ENCODE measurements around the gene ANKS6.
A peak's percentile ranks its signal among the peaks of the same experiment; 100 is the strongest.

Gene ANKS6

GRCh38 chr9:98837516-98837915 is 41.2 kb upstream of the ANKS6 start:
- no peak for TF ChIP-seq CTCF (conservative IDR thresholded peaks at IDR 0.05; ENCODE audit: control insufficient read depth, insufficient read depth, low read depth, low read length)
- H3K4me3 ChIP-seq (ENCODE audit: control insufficient read depth, low read depth, low read length) = no peak overlapping the region
- DNase-seq (ENCODE audit: low read depth) = no peak

- no peak for TF ChIP-seq CTCF (conservative IDR thresholded peaks at IDR 0.05; ENCODE audit: control insufficient read depth, insufficient read depth, low read depth, low read length)
- no peak overlapping the region for H3K4me3 ChIP-seq (ENCODE audit: control insufficient read depth, low read depth, low read length)
- DNase-seq (ENCODE audit: low read depth) = no peak
Measured at GRCh38 chr9:98836206-98836605, 39.9 kb upstream of the ANKS6 start.

DNA sequence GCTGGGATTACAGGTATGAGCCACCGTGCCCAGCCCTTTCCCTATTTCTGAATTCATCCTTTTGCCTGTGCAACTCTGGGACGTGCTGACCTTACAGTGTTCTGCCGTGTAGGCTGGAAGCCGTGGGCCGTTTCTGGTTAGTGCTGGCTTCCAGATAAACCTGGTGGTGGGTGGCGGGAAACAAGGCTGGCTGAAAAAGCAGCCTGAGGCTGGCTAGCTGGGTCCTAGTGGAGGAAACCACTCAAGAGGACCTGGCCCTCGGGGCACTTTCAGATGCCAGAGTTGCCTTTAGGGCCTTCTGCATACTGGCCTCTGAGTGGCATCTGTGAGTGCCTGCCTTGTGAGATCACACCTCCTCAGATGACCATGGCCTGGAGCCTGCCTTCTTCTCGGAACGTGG is 38.0 kb upstream of the ANKS6 start:
- no peak for DNase-seq (ENCODE audit: low read depth)
- TF ChIP-seq CTCF (conservative IDR thresholded peaks at IDR 0.05; ENCODE audit: control insufficient read depth, insufficient read depth, low read depth, low read length) = no peak
- H3K4me3 ChIP-seq (ENCODE audit: control insufficient read depth, low read depth, low read length) = no peak overlapping the region

GRCh38 chr9:98833090-98833956 is 37.0 kb upstream of the ANKS6 start:
- no peak for TF ChIP-seq CTCF (conservative IDR thresholded peaks at IDR 0.05; ENCODE audit: control insufficient read depth, insufficient read depth, low read depth, low read length)
- no peak overlapping the region for H3K4me3 ChIP-seq (ENCODE audit: control insufficient read depth, low read depth, low read length)
- DNase-seq (ENCODE audit: low read depth) = peak; percentile 34

DNA sequence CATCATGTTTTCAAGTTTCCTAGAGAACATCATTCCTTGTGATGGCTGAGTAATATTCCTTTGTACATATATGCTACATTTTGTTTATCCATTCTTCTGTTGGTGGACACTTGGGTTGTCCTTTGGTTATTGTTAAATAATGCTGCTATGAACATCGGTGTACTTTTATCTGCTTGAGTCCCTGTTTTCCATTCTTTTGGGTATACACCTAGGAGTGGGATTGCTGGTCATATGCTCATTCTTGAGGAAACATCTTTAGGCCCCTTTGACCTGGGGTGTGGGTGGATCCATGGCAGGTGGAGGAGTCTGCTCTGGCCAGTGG is 36.4 kb upstream of the ANKS6 start:
- no peak overlapping the region for H3K4me3 ChIP-seq (ENCODE audit: control insufficient read depth, low read depth, low read length)
- no peak for DNase-seq (ENCODE audit: low read depth)
- no peak for TF ChIP-seq CTCF (conservative IDR thresholded peaks at IDR 0.05; ENCODE audit: control insufficient read depth, insufficient read depth, low read depth, low read length)

DNA sequence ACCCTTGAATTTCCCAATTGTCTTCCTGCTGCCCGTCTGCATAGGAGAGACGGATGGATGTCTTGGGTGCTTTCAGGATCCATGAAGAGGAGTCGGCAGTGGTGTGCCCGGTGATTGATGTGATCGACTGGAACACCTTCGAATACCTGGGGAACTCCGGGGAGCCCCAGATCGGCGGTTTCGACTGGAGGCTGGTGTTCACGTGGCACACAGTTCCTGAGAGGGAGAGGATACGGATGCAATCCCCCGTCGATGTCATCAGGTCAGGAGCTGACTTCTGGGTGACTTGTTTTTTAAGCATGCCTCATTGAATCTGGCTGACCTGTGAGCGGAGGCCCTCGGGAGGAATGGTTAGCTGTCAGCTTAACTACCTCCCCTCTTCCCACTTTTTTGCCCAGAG is 35.3 kb upstream of the ANKS6 start:
- no peak for DNase-seq (ENCODE audit: low read depth)
- H3K4me3 ChIP-seq (ENCODE audit: control insufficient read depth, low read depth, low read length) = no peak overlapping the region
- no peak for TF ChIP-seq CTCF (conservative IDR thresholded peaks at IDR 0.05; ENCODE audit: control insufficient read depth, insufficient read depth, low read depth, low read length)
